B cell (primary cell): Measurements from ENCODE around the gene PEX1. TPM values are rescaled to one million over a fixed set of nuclear protein-coding genes. Genes with fewer than 3 reads are reported as not detected.

Experiments used
- ATAC-seq: fragments of 200-7000 bp; cut with Tn5 transposase; one replicate; pipeline ENCODE4 v1.10.0; 2021; ENCODE audit warnings: low read depth, mild to moderate bottlenecking, moderate number of reproducible peaks, moderate library complexity
- CTCF ChIA-PET: fragments of 350-600 bp; sonication (Branson Sonifier 250); formaldehyde crosslinking; loops from one replicate; lab custom pipeline; 2021; ENCODE audit warnings: antibody characterized with exemption, inconsistent platforms; lab: Charles Lee
- POLR2A ChIA-PET: fragments of 350-600 bp; sonication (Branson Sonifier 250); formaldehyde crosslinking; loops from one replicate; lab custom pipeline; 2021; ENCODE audit warnings: antibody characterized with exemption; lab: Charles Lee
- DNase-seq: peaks from one replicate; pipeline ENCODE4 v3.0.0; 2013
- H2AFZ ChIP-seq: 2 replicates; pipeline ENCODE4 v1.6.1; 2012; ENCODE audit warnings: mild to moderate bottlenecking, low read depth, low read length; ENCODE audit not compliant: insufficient read depth, poor library complexity, severe bottlenecking
- H3K27ac ChIP-seq, 2 donors: 1 replicate in 1 of 2; 2 replicates in 1 of 2; pipeline ENCODE4 v1.5.1; 2012 to 2013; ENCODE audit warnings: low read length in 2 of 2, mild to moderate bottlenecking in 2 of 2, moderate library complexity in 1 of 2
- H3K27me3 ChIP-seq, 4 experiments: fragments of 200-600 bp in 1 of 4; sonication (generic) in 1 of 4; replicated peaks in 1 of 4; 1 replicate in 2 of 4; 2 replicates in 2 of 4; pipeline versions ENCODE4 v1.6.1 to v1.7.0; 2013 to 2016; ENCODE audit warnings: low read length in 3 of 4, mild to moderate bottlenecking in 2 of 4, mixed read lengths in 1 of 4, moderate library complexity in 1 of 4; ENCODE audit not compliant: insufficient read depth in 4 of 4, control insufficient read depth in 3 of 4; ENCODE audit errors: control extremely low read depth in 1 of 4
- H3K36me3 ChIP-seq, 2 experiments: replicated peaks in 1 of 2; 1 replicate in 1 of 2; 2 replicates in 1 of 2; pipeline versions ENCODE4 v1.6.1 to v1.7.1; 2013; ENCODE audit warnings: low read length in 1 of 2; ENCODE audit not compliant: insufficient read depth in 2 of 2, control insufficient read depth in 1 of 2; ENCODE audit errors: control extremely low read depth in 1 of 2, extremely low read depth in 1 of 2
- H3K4me1 ChIP-seq, 2 donors: fragments of 200-600 bp in 1 of 2; sonication (generic) in 1 of 2; 1 replicate in 1 of 2; 2 replicates in 1 of 2; pipeline versions ENCODE4 v1.5.1 to v1.6.1; 2013 to 2017; ENCODE audit warnings: low read length in 2 of 2; ENCODE audit not compliant: control insufficient read depth in 2 of 2, insufficient read depth in 2 of 2
- H3K4me2 ChIP-seq: replicated peaks from 2 replicates; pipeline ENCODE3; 2012; ENCODE audit warnings: mild to moderate bottlenecking, low read depth, low read length; ENCODE audit not compliant: poor library complexity, severe bottlenecking
- H3K4me3 ChIP-seq, 5 experiments: fragments of 200-600 bp in 1 of 5; sonication (generic) in 1 of 5; 1 replicate in 3 of 5; 2 replicates in 2 of 5; pipeline versions ENCODE4 v1.5.1 to v1.7.0; 2011 to 2016; ENCODE audit warnings: low read length in 4 of 5, mild to moderate bottlenecking in 4 of 5, low read depth in 2 of 5, control low read depth in 1 of 5, moderate library complexity in 1 of 5; ENCODE audit not compliant: insufficient read depth in 1 of 5; ENCODE audit errors: control extremely low read depth in 1 of 5, extremely low read depth in 1 of 5
- H3K79me2 ChIP-seq: fragments of 200-600 bp; sonication (generic); one replicate; pipeline ENCODE4 v1.6.0; 2016; ENCODE audit warnings: low read length; ENCODE audit not compliant: control insufficient read depth, insufficient read depth
- H3K9ac ChIP-seq: fragments of 200-600 bp; sonication (generic); 2 replicates; pipeline ENCODE4 v1.6.1; 2017; ENCODE audit warnings: mild to moderate bottlenecking, low read length, moderate library complexity
- H3K9me3 ChIP-seq, 3 donors: one replicate each; pipeline versions ENCODE4 v1.6.1 to v1.7.1; 2013; ENCODE audit warnings: low read length in 2 of 3; ENCODE audit not compliant: control insufficient read depth in 2 of 3, insufficient read depth in 1 of 3; ENCODE audit errors: control extremely low read depth in 1 of 3
- H4K20me1 ChIP-seq: 2 replicates; pipeline ENCODE4 v1.6.0; 2012; ENCODE audit warnings: mild to moderate bottlenecking, low read length; ENCODE audit not compliant: insufficient read depth, control insufficient read depth, poor library complexity, severe bottlenecking
- H3K27ac Mint-ChIP-seq: one replicate; pipeline ENCODE4 v1.8.0; 2021; ENCODE audit warnings: mixed read lengths
- H3K27me3 Mint-ChIP-seq: one replicate; pipeline ENCODE4 v1.8.0; 2021; ENCODE audit warnings: mixed read lengths
- H3K4me1 Mint-ChIP-seq: one replicate; pipeline ENCODE4 v1.8.0; 2021; ENCODE audit warnings: mixed read lengths
- H3K4me3 Mint-ChIP-seq: one replicate; pipeline ENCODE4 v1.8.0; 2021; ENCODE audit warnings: mixed read lengths
- H3K9me3 Mint-ChIP-seq: one replicate; pipeline ENCODE4 v1.8.0; 2022; ENCODE audit warnings: mixed read lengths; ENCODE audit not compliant: insufficient read depth
- EZH2 ChIP-seq: IDR thresholded peaks from 2 replicates; pipeline ENCODE4 v1.6.1; 2012; ENCODE audit warnings: borderline replicate concordance, low read depth, mild to moderate bottlenecking, moderate library complexity, low read length; ENCODE audit not compliant: insufficient read depth, poor library complexity, severe bottlenecking
- WGBS: methylation state at CpG from one replicate; pipeline ENCODE4 v1.1.5; 2013; ENCODE audit warnings: missing lambda C conversion rate; ENCODE audit not compliant: insufficient coverage; 5-methylcytosine and 5-hydroxymethylcytosine counted together
- intact Hi-C: fragments of 100-400 bp; cut with micrococcal nuclease; formaldehyde crosslinking; loops from one replicate; pipeline ENCODE4 v1.10.0; 2022
- polyA plus RNA-seq: library from polyadenylated mRNA; depleted of rRNA; stranded (reverse); fragments of >200 nt; gene quantifications from 2 replicates; pipeline ENCODE4 v1.2.3, GENCODE V29; 2012
- total RNA-seq, 2 donors: library from RNA; stranded (reverse); fragments of 120-200 nt in 1 of 2; gene quantifications; 1 replicate in 1 of 2; 2 replicates in 1 of 2; pipeline versions ENCODE4 v1.2.3 to v1.2.4, GENCODE V29; 2013 to 2022
- TF ChIP-seq, protein P1 (sequence below): fragments of 200-600 bp; IDR thresholded peaks from one replicate; pipeline ENCODE4 v1.8.0; 2022; ENCODE audit warnings: antibody characterized with exemption, mild to moderate bottlenecking

The PEX1 gene
- total and polyA plus RNA-seq, 2 donors (not counting 1 experiment from before 2014, with no cell fraction given) = 26.0 to 33.7 TPM

DNA sequence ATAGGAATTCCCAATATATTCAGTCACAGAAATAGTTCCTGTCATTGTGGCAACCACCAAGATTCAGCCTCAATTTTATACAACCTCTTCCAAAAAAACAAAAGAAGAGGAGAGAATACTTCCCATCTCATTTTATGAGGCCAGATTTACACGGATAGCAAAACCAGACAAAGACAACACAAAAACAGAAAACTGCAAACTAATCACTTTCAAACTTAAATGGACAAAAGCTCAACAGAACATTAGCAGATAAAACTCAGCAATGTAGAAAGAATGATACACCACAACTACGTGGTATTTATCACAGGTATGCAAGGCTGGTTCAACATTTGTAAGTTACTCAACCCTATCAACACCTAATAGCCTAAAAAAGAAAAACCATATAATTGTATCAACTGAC, 22.0 kb downstream of the PEX1 start:
- 100% methylated on average over 1 of the region's 2 CpGs for WGBS
- Mint-ChIP-seq H3K4me1 (no peaks in the 10 kb centered on the region), H3K9me3 (no peaks in the 10 kb centered on the region), H3K27me3 (no peaks in the 10 kb centered on the region), H3K27ac (no peak overlapping the region), H3K4me3 (no peak overlapping the region)
- no peak for ATAC-seq
- no peak overlapping the region for H2AFZ ChIP-seq
- H3K4me2 ChIP-seq = no peak overlapping the region
- intact Hi-C loops = no loop called here
- no peaks in the 10 kb centered on the region for H3K9me3 ChIP-seq
- H3K27ac ChIP-seq = no peak overlapping the region
- no peak overlapping the region for H3K9ac ChIP-seq
- ChIA-PET POLR2A (no interaction called here), CTCF (no interaction called here)
- no peak for TF ChIP-seq EZH2
- TF ChIP-seq, protein P1, sequence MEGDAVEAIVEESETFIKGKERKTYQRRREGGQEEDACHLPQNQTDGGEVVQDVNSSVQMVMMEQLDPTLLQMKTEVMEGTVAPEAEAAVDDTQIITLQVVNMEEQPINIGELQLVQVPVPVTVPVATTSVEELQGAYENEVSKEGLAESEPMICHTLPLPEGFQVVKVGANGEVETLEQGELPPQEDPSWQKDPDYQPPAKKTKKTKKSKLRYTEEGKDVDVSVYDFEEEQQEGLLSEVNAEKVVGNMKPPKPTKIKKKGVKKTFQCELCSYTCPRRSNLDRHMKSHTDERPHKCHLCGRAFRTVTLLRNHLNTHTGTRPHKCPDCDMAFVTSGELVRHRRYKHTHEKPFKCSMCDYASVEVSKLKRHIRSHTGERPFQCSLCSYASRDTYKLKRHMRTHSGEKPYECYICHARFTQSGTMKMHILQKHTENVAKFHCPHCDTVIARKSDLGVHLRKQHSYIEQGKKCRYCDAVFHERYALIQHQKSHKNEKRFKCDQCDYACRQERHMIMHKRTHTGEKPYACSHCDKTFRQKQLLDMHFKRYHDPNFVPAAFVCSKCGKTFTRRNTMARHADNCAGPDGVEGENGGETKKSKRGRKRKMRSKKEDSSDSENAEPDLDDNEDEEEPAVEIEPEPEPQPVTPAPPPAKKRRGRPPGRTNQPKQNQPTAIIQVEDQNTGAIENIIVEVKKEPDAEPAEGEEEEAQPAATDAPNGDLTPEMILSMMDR = no peak
- no peak for DNase-seq
- H3K4me3 ChIP-seq = no peak overlapping the region
- no peaks in the 10 kb centered on the region for H3K4me1 ChIP-seq
- H4K20me1 ChIP-seq = no peaks in the 10 kb centered on the region
- H3K79me2 ChIP-seq = no peaks in the 10 kb centered on the region
- peaks cover 0 to 13% of the 10 kb centered on the region in 2 experiments for H3K36me3 ChIP-seq
- H3K27me3 ChIP-seq = no peaks in the 10 kb centered on the region

DNA sequence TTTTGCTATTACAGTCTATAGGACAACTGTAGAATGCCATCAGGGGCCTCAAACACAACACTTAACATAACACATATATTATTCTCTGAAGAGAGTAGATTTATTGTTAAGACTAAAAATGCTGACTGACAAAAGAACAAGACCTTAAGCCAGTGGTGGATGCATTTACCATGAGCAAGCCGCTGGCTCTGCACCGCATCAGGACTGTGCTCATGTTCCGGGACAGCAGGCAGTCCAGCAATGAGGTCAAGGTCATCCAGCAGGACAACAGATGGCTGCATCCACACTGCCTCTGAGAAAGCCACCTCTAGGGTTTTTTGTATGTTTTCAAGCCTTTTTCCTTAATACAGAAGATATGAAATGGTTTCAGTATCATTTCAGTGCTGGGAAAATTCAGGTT, 23.8 kb downstream of the PEX1 start:
- no peaks in the 10 kb centered on the region for H3K27me3 ChIP-seq
- no peak overlapping the region for H2AFZ ChIP-seq
- CTCF ChIA-PET = no interaction called here
- ATAC-seq (no peak), DNase-seq (no peak)
- H3K4me2 ChIP-seq = no peak overlapping the region
- Mint-ChIP-seq H3K27ac (no peak overlapping the region), H3K4me3 (no peak overlapping the region), H3K9me3 (no peaks in the 10 kb centered on the region), H3K4me1 (no peaks in the 10 kb centered on the region), H3K27me3 (no peaks in the 10 kb centered on the region)
- TF ChIP-seq EZH2 = no peak
- TF ChIP-seq, protein P1 = no peak
- no peaks in the 10 kb centered on the region for H3K4me1 ChIP-seq
- no peak overlapping the region for H3K27ac ChIP-seq
- H3K4me3 ChIP-seq = no peak overlapping the region
- H3K9ac ChIP-seq = no peak overlapping the region
- POLR2A ChIA-PET = no interaction called here
- H4K20me1 ChIP-seq = no peaks in the 10 kb centered on the region
- 100% methylated on average over 3 of the region's 3 CpGs for WGBS
- H3K36me3 ChIP-seq = peaks cover 4 to 24% of the 10 kb centered on the region in 2 experiments
- H3K79me2 ChIP-seq = no peaks in the 10 kb centered on the region
- intact Hi-C loops = no loop called here
- no peaks in the 10 kb centered on the region for H3K9me3 ChIP-seq
